ENCODE results near the gene KRT78.

The KRT78 gene

GRCh38 chr12:52818388-52818787 is 30.4 kb downstream of the KRT78 start:
- no peak for TF ChIP-seq CTCF (IDR thresholded peaks at IDR 0.05; ENCODE audit: low read depth, low read length)
- H3K36me3 ChIP-seq: no peaks in the 10 kb centered on the region
- peaks cover 87% of the 10 kb centered on the region for H3K27me3 ChIP-seq (ENCODE audit: insufficient read depth, low read depth, severe bottlenecking)
- H3K4me3 ChIP-seq (ENCODE audit: low read depth, low read length): no peak overlapping the region
- H3K9me3 ChIP-seq (ENCODE audit: severe bottlenecking): no peaks in the 10 kb centered on the region
- DNase-seq: no peak
- H3K27ac ChIP-seq: no peak overlapping the region

GRCh38 chr12:52817699-52818238 is 31.0 kb downstream of the KRT78 start:
- Histone ChIP-seq H3K27me3 (ENCODE audit: insufficient read depth, low read depth, severe bottlenecking) (peaks cover 87% of the 10 kb centered on the region), H3K36me3 (no peaks in the 10 kb centered on the region), H3K27ac (no peak overlapping the region), H3K4me3 (ENCODE audit: low read depth, low read length) (no peak overlapping the region), H3K9me3 (ENCODE audit: severe bottlenecking) (no peaks in the 10 kb centered on the region)
- no peak for DNase-seq
- TF ChIP-seq CTCF (IDR thresholded peaks at IDR 0.05; ENCODE audit: low read depth, low read length): no peak

GRCh38 chr12:52817003-52817698 is 31.6 kb downstream of the KRT78 start:
- no peak for TF ChIP-seq CTCF (IDR thresholded peaks at IDR 0.05; ENCODE audit: low read depth, low read length)
- no peak overlapping the region for H3K27ac ChIP-seq
- no peak for DNase-seq
- peaks cover 87% of the 10 kb centered on the region for H3K27me3 ChIP-seq (ENCODE audit: insufficient read depth, low read depth, severe bottlenecking)
- H3K9me3 ChIP-seq (ENCODE audit: severe bottlenecking): no peaks in the 10 kb centered on the region
- no peak overlapping the region for H3K4me3 ChIP-seq (ENCODE audit: low read depth, low read length)
- no peaks in the 10 kb centered on the region for H3K36me3 ChIP-seq

- Histone ChIP-seq H3K27me3 (ENCODE audit: insufficient read depth, low read depth, severe bottlenecking) (peaks cover 89% of the 10 kb centered on the region), H3K4me3 (ENCODE audit: low read depth, low read length) (no peak overlapping the region), H3K36me3 (no peaks in the 10 kb centered on the region), H3K27ac (no peak overlapping the region), H3K9me3 (ENCODE audit: severe bottlenecking) (no peaks in the 10 kb centered on the region)
- TF ChIP-seq CTCF (IDR thresholded peaks at IDR 0.05; ENCODE audit: low read depth, low read length): no peak
- no peak for DNase-seq
Measured at GRCh38 chr12:52815676-52816588, 32.9 kb downstream of the KRT78 start.

GRCh38 chr12:52815161-52815560 is 33.6 kb downstream of the KRT78 start:
- Histone ChIP-seq H3K27me3 (ENCODE audit: insufficient read depth, low read depth, severe bottlenecking) (peaks cover 89% of the 10 kb centered on the region), H3K9me3 (ENCODE audit: severe bottlenecking) (no peaks in the 10 kb centered on the region), H3K4me3 (ENCODE audit: low read depth, low read length) (no peak overlapping the region), H3K36me3 (no peaks in the 10 kb centered on the region), H3K27ac (no peak overlapping the region)
- TF ChIP-seq CTCF (IDR thresholded peaks at IDR 0.05; ENCODE audit: low read depth, low read length): no peak
- DNase-seq: no peak

Measured in WERI-Rb-1 (cell line).